RWPE1 (cell line): ENCODE results near the gene CEP83.

Experiments
- CTCF ChIA-PET: fragments of 350-600 bp; sonication (Branson Sonifier 250); formaldehyde crosslinking; extraction: SDS; loops from one replicate; lab custom pipeline; 2021; lab: Yijun Ruan, JAX
- POLR2A ChIA-PET: fragments of 400-600 bp; formaldehyde crosslinking; extraction: SDS; loops from one replicate; lab custom pipeline; 2020; ENCODE audit warnings: antibody characterized with exemption; ENCODE audit not compliant: low non-redundant PET; lab: Yijun Ruan, JAX
- DNase-seq: peaks from one replicate; pipeline ENCODE4 v3.0.0; 2012; ENCODE audit warnings: low spot score
- H3K27ac ChIP-seq: fragments of 450-650 bp; 2 replicates; pipeline ENCODE4 v1.5.1; 2017
- TF ChIP-seq, protein P1 (sequence below): fragments of 450-650 bp; conservative IDR thresholded peaks from 2 replicates; pipeline ENCODE4 v1.5.1; 2017; ENCODE audit warnings: low read depth, mild to moderate bottlenecking

CEP83 gene

GRCh38 chr12:94284859-94285258, 174.8 kb downstream of the CEP83 start:
- POLR2A ChIA-PET = no interaction called here
- CTCF ChIA-PET = no interaction called here
- no peak overlapping the region for H3K27ac ChIP-seq
- TF ChIP-seq, protein P1, sequence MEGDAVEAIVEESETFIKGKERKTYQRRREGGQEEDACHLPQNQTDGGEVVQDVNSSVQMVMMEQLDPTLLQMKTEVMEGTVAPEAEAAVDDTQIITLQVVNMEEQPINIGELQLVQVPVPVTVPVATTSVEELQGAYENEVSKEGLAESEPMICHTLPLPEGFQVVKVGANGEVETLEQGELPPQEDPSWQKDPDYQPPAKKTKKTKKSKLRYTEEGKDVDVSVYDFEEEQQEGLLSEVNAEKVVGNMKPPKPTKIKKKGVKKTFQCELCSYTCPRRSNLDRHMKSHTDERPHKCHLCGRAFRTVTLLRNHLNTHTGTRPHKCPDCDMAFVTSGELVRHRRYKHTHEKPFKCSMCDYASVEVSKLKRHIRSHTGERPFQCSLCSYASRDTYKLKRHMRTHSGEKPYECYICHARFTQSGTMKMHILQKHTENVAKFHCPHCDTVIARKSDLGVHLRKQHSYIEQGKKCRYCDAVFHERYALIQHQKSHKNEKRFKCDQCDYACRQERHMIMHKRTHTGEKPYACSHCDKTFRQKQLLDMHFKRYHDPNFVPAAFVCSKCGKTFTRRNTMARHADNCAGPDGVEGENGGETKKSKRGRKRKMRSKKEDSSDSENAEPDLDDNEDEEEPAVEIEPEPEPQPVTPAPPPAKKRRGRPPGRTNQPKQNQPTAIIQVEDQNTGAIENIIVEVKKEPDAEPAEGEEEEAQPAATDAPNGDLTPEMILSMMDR = no peak
- DNase-seq = no peak

GRCh38 chr12:94284046-94284445, 175.6 kb downstream of the CEP83 start:
- ChIA-PET POLR2A (no interaction called here), CTCF (no interaction called here)
- H3K27ac ChIP-seq = no peak overlapping the region
- no peak for DNase-seq
- TF ChIP-seq, protein P1 = no peak

GRCh38 chr12:94282675-94283074, 177.0 kb downstream of the CEP83 start:
- H3K27ac ChIP-seq = no peak overlapping the region
- POLR2A ChIA-PET = no interaction called here
- CTCF ChIA-PET = interaction anchor here (0.5 kb wide), 1 partner anchor 35 kb away, joined by 3 read pairs; no protein-coding TSS in a partner anchor
- TF ChIP-seq, protein P1 = no peak
- DNase-seq = no peak

DNA sequence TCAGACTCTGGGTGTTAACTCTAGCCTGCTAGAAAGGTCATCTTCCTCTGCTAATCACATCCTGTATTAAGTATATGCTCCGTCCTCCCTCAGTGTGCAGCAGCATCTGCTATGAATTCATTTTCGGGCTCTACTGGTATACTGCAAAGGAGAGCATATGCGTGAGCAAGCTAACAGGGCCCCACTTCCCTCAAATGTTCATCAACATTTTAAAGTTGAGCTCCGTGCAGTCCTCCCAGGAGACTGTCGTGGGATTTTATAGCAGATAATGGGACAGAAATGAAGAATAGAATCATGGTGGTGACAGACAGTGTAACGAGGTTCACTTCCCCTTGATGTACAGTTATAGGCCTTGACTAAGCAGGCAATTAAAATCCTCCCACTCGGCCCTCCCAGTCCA, 179.6 kb downstream of the CEP83 start:
- TF ChIP-seq, protein P1 = no peak
- no peak overlapping the region for H3K27ac ChIP-seq
- ChIA-PET POLR2A (no interaction called here), CTCF (no interaction called here)
- no peak for DNase-seq

DNA sequence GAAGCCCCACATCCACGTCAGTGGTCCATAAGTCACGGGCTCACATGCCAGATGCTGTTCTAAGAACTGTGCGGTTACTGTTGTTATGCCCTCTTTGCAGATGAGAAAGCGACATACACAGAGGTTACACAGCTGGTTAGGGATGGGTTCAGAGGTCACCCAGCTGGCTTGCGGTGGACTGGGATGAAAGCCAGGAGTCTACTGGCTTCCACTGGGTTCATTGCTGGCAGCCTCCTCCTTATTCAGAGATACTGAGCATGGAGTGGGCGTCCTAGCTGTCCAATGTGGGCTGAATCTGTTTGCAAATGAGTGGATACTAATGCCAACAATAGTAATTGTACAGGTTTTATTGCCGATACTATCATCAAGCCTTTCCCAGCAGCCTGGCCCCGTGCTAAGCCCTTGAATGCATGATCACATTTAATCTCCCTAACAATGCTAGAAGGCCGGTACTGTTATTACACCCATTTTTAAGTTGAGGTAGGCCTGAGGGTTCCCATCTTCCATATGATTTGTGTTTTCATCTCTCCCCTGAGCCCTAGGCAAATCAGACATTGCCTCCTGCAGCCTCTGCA, 182.2 kb downstream of the CEP83 start:
- POLR2A ChIA-PET = no interaction called here
- DNase-seq = no peak
- H3K27ac ChIP-seq = no peak overlapping the region
- CTCF ChIA-PET = no interaction called here
- TF ChIP-seq, protein P1 = no peak

GRCh38 chr12:94276725-94277124, 182.9 kb downstream of the CEP83 start:
- CTCF ChIA-PET = no interaction called here
- no peak overlapping the region for H3K27ac ChIP-seq
- POLR2A ChIA-PET = no interaction called here

More at GRCh38 chr12:94276725-94277124, 182.9 kb downstream of the CEP83 start:
- no peak for DNase-seq
- TF ChIP-seq, protein P1 = no peak
